Neural crest cell (in vitro differentiated cells): ENCODE data around the gene AGMO. TPM values are rescaled to one million over a fixed set of nuclear protein-coding genes. Genes with fewer than 3 reads are reported as not detected.
A peak's percentile ranks its signal among the peaks of the same experiment; 100 is the strongest.
"Not testable (repeated sequence)": the region's sequence is repeated elsewhere in the genome, so short reads cannot be mapped to it uniquely, and the experiment has no call there.

Experiments used
- DNase-seq: peaks from one replicate; pipeline ENCODE4 v3.0.0; 2021; ENCODE audit warnings: low read depth, mixed read lengths, low spot score
- H3K27ac Mint-ChIP-seq: one replicate; pipeline ENCODE4 v1.8.0; 2021; ENCODE audit warnings: mild to moderate bottlenecking, mixed read lengths; ENCODE audit not compliant: unreplicated experiment
- H3K27me3 Mint-ChIP-seq: 2 replicates; pipeline ENCODE4 v1.8.0; 2021; ENCODE audit warnings: low read depth, mild to moderate bottlenecking, mixed read lengths
- H3K36me3 Mint-ChIP-seq: 2 replicates; pipeline ENCODE4 v1.8.0; 2021; ENCODE audit warnings: low read depth, mild to moderate bottlenecking, mixed read lengths
- H3K4me1 Mint-ChIP-seq: 2 replicates; pipeline ENCODE4 v1.8.0; 2021; ENCODE audit warnings: mixed read lengths
- H3K4me3 Mint-ChIP-seq: one replicate; pipeline ENCODE4 v1.8.0; 2021; ENCODE audit warnings: mild to moderate bottlenecking, mixed read lengths
- H3K9me3 Mint-ChIP-seq: 2 replicates; pipeline ENCODE4 v1.8.0; 2021; ENCODE audit warnings: mixed read lengths
- CTCF ChIP-seq: fragments of 200-600 bp; sonication (generic); conservative IDR thresholded peaks from 2 replicates; pipeline ENCODE4 v1.5.0; 2021; ENCODE audit warnings: antibody characterized with exemption, mild to moderate bottlenecking
- total RNA-seq: library from RNA; stranded (reverse); gene quantifications from 2 replicates; pipeline ENCODE4 v1.2.1, GENCODE V29; 2021

AGMO gene
- total RNA-seq, 1 donor from 2014 or later = 0.51 TPM

- peaks cover 3% of the 10 kb centered on the region for H3K36me3 Mint-ChIP-seq
- no peak for TF ChIP-seq CTCF
- H3K9me3 Mint-ChIP-seq = peaks cover 6% of the 10 kb centered on the region
- no peak overlapping the region for H3K4me3 Mint-ChIP-seq
- DNase-seq = no peak
- no peak overlapping the region for H3K27ac Mint-ChIP-seq
- no peaks in the 10 kb centered on the region for H3K27me3 Mint-ChIP-seq
- peaks cover 4% of the 10 kb centered on the region for H3K4me1 Mint-ChIP-seq
Measured at GRCh38 chr7:15544050-15544449, 17.8 kb downstream of the AGMO start.

GRCh38 chr7:15543256-15543655 is 18.6 kb downstream of the AGMO start:
- no peak overlapping the region for H3K4me3 Mint-ChIP-seq
- H3K4me1 Mint-ChIP-seq = peaks cover 4% of the 10 kb centered on the region
- peaks cover 6% of the 10 kb centered on the region for H3K9me3 Mint-ChIP-seq
- no peak for DNase-seq
- peaks cover 3% of the 10 kb centered on the region for H3K36me3 Mint-ChIP-seq
- no peaks in the 10 kb centered on the region for H3K27me3 Mint-ChIP-seq
- no peak overlapping the region for H3K27ac Mint-ChIP-seq
- TF ChIP-seq CTCF = no peak

GRCh38 chr7:15527648-15528047 is 34.2 kb downstream of the AGMO start:
- Mint-ChIP-seq H3K27me3 (no peaks in the 10 kb centered on the region), H3K4me3 (no peak overlapping the region), H3K36me3 (no peaks in the 10 kb centered on the region), H3K27ac (no peak overlapping the region), H3K9me3 (peaks cover 5% of the 10 kb centered on the region), H3K4me1 (no peaks in the 10 kb centered on the region)
- no peak for DNase-seq
- TF ChIP-seq CTCF = no peak

GRCh38 chr7:15525652-15526263 is 36.1 kb downstream of the AGMO start:
- H3K9me3 Mint-ChIP-seq = peaks cover 10% of the 10 kb centered on the region
- no peak for DNase-seq
- no peaks in the 10 kb centered on the region for H3K4me1 Mint-ChIP-seq
- H3K36me3 Mint-ChIP-seq = peaks cover 8% of the 10 kb centered on the region
- no peak for TF ChIP-seq CTCF
- no peaks in the 10 kb centered on the region for H3K27me3 Mint-ChIP-seq
- H3K4me3 Mint-ChIP-seq = no peak overlapping the region
- H3K27ac Mint-ChIP-seq = no peak overlapping the region

- H3K4me3 Mint-ChIP-seq = no peak overlapping the region
- H3K27me3 Mint-ChIP-seq = no peaks in the 10 kb centered on the region
- DNase-seq = no peak
- H3K9me3 Mint-ChIP-seq = peaks cover 16% of the 10 kb centered on the region
- peak; percentile 39 for TF ChIP-seq CTCF
- H3K4me1 Mint-ChIP-seq = no peaks in the 10 kb centered on the region
- no peak overlapping the region for H3K27ac Mint-ChIP-seq
- peaks cover 14% of the 10 kb centered on the region for H3K36me3 Mint-ChIP-seq
Measured at GRCh38 chr7:15524077-15524476, 37.7 kb downstream of the AGMO start.

GRCh38 chr7:15517865-15518264 is 44.0 kb downstream of the AGMO start:
- H3K27ac Mint-ChIP-seq = not testable (repeated sequence)

More at GRCh38 chr7:15517865-15518264, 44.0 kb downstream of the AGMO start:
- peaks cover 16% of the 10 kb centered on the region for H3K4me1 Mint-ChIP-seq
- H3K4me3 Mint-ChIP-seq, DNase-seq, H3K27me3 Mint-ChIP-seq: not testable (repeated sequence)
- H3K9me3 Mint-ChIP-seq = peaks cover 14% of the 10 kb centered on the region
- H3K36me3 Mint-ChIP-seq = peaks cover 17% of the 10 kb centered on the region
